Natural killer cell (primary cell): ENCODE data around the gene NPAS3. TPM values are rescaled to one million over a fixed set of nuclear protein-coding genes. Genes with fewer than 3 reads are reported as not detected.

Experiments used
- ATAC-seq, 3 donors: fragments of 150-1000 bp in 2 of 3; fragments of 200-7000 bp in 1 of 3; cut with Tn5 transposase; 1 replicate in 1 of 3; 2 replicates in 2 of 3; pipeline ENCODE4 v1.10.0; 2021; ENCODE audit warnings: mild to moderate bottlenecking in 2 of 3, moderate library complexity in 2 of 3
- DNase-seq, 2 donors: peaks; one replicate each; pipeline versions ENCODE4 v3.0.0 to v3.0.0-alpha.2; 2013 to 2021; ENCODE audit warnings: mixed read lengths in 1 of 2
- H3K27ac ChIP-seq: one replicate; pipeline ENCODE4 v1.5.1; 2013; ENCODE audit warnings: mild to moderate bottlenecking, low read length
- H3K27me3 ChIP-seq: one replicate; pipeline ENCODE4 v1.6.1; 2013; ENCODE audit warnings: low read length; ENCODE audit not compliant: control insufficient read depth, insufficient read depth
- H3K36me3 ChIP-seq: one replicate; pipeline ENCODE4 v1.6.1; 2013; ENCODE audit warnings: low read length; ENCODE audit not compliant: control insufficient read depth, insufficient read depth
- H3K4me1 ChIP-seq: one replicate; pipeline ENCODE4 v1.6.1; 2013; ENCODE audit warnings: low read length; ENCODE audit not compliant: control insufficient read depth, insufficient read depth
- H3K4me3 ChIP-seq: one replicate; pipeline ENCODE4 v1.5.1; 2013; ENCODE audit warnings: low read length
- H3K9me3 ChIP-seq: one replicate; pipeline ENCODE4 v1.6.1; 2013; ENCODE audit warnings: low read length; ENCODE audit not compliant: control insufficient read depth, insufficient read depth
- H3K27ac Mint-ChIP-seq, 2 donors: one replicate each; pipeline ENCODE4 v1.8.0; 2022; ENCODE audit warnings: mild to moderate bottlenecking in 2 of 2, mixed read lengths in 2 of 2, moderate library complexity in 1 of 2
- H3K27me3 Mint-ChIP-seq, 2 donors: one replicate each; pipeline ENCODE4 v1.8.0; 2022; ENCODE audit warnings: low read depth in 2 of 2, mixed read lengths in 2 of 2
- H3K36me3 Mint-ChIP-seq: one replicate; pipeline ENCODE4 v1.8.0; 2022; ENCODE audit warnings: mixed read lengths
- H3K4me1 Mint-ChIP-seq, 2 donors: one replicate each; pipeline ENCODE4 v1.8.0; 2022; ENCODE audit warnings: mixed read lengths in 2 of 2
- H3K4me3 Mint-ChIP-seq: one replicate; pipeline ENCODE4 v1.8.0; 2022; ENCODE audit warnings: mild to moderate bottlenecking, moderate library complexity, mixed read lengths
- H3K9me3 Mint-ChIP-seq, 2 donors: one replicate each; pipeline ENCODE4 v1.8.0; 2022; ENCODE audit warnings: mixed read lengths in 2 of 2
- CTCF ChIP-seq: fragments of 200-600 bp; IDR thresholded peaks from one replicate; pipeline ENCODE4 v1.8.0; 2022; ENCODE audit warnings: antibody characterized with exemption
- WGBS: methylation state at CpG from one replicate; pipeline ENCODE4 v1.1.7; 2013; ENCODE audit warnings: missing lambda C conversion rate; ENCODE audit not compliant: insufficient coverage; 5-methylcytosine and 5-hydroxymethylcytosine counted together
- intact Hi-C: fragments of 100-400 bp; cut with micrococcal nuclease; formaldehyde crosslinking; loops from one replicate; pipeline ENCODE4 v1.14.2; 2022
- total RNA-seq, 4 donors: library from RNA; stranded (reverse); fragments of 120-200 nt in 1 of 4; gene quantifications; one replicate each; pipeline versions ENCODE4 v1.2.3 to v1.2.4, GENCODE V29; 2013 to 2022

Gene NPAS3
- total RNA-seq, 3 donors from 2014 or later (not counting 1 experiment from before 2014, with no cell fraction given): not detected

GRCh38 chr14:33369972-33370371 lies 431.3 kb downstream of the NPAS3 start:
- Mint-ChIP-seq H3K4me1 (no peaks in the 10 kb centered on the region), H3K36me3 (no peaks in the 10 kb centered on the region), H3K27me3 (no peaks in the 10 kb centered on the region), H3K4me3 (no peak overlapping the region), H3K9me3 (peaks cover 0 to 2% of the 10 kb centered on the region in 2 donors), H3K27ac (no peak overlapping the region)
- H3K9me3 ChIP-seq: peaks cover 2% of the 10 kb centered on the region
- ATAC-seq: no peak
- intact Hi-C loops: no loop called here
- TF ChIP-seq CTCF: no peak
- H3K36me3 ChIP-seq: no peaks in the 10 kb centered on the region
- no peak for DNase-seq
- no peak overlapping the region for H3K27ac ChIP-seq
- H3K4me3 ChIP-seq: no peak overlapping the region
- H3K4me1 ChIP-seq: no peaks in the 10 kb centered on the region
- no peaks in the 10 kb centered on the region for H3K27me3 ChIP-seq

GRCh38 chr14:33370426-33370825 lies 431.7 kb downstream of the NPAS3 start:
- Histone ChIP-seq H3K27me3 (no peaks in the 10 kb centered on the region), H3K4me3 (no peak overlapping the region), H3K36me3 (no peaks in the 10 kb centered on the region), H3K9me3 (peaks cover 2% of the 10 kb centered on the region), H3K4me1 (no peaks in the 10 kb centered on the region), H3K27ac (no peak overlapping the region)
- H3K27me3 Mint-ChIP-seq: no peaks in the 10 kb centered on the region
- no peak for TF ChIP-seq CTCF
- DNase-seq (no peak), ATAC-seq (no peak)
- no peaks in the 10 kb centered on the region for H3K36me3 Mint-ChIP-seq
- no peaks in the 10 kb centered on the region for H3K4me1 Mint-ChIP-seq
- intact Hi-C loops: no loop called here
- 29% methylated on average over 1 of the region's 1 CpG for WGBS
- no peak overlapping the region for H3K27ac Mint-ChIP-seq
- H3K4me3 Mint-ChIP-seq: no peak overlapping the region
- peaks cover 0 to 2% of the 10 kb centered on the region in 2 donors for H3K9me3 Mint-ChIP-seq

GRCh38 chr14:33375196-33375595 lies 436.5 kb downstream of the NPAS3 start:
- Histone ChIP-seq H3K27me3 (no peaks in the 10 kb centered on the region), H3K9me3 (no peaks in the 10 kb centered on the region), H3K4me3 (no peak overlapping the region), H3K4me1 (no peaks in the 10 kb centered on the region), H3K36me3 (no peaks in the 10 kb centered on the region), H3K27ac (no peak overlapping the region)
- ATAC-seq (no peak), DNase-seq (no peak)
- intact Hi-C loops: no loop called here
- peaks cover 0 to 2% of the 10 kb centered on the region in 2 donors for H3K9me3 Mint-ChIP-seq
- H3K36me3 Mint-ChIP-seq: no peaks in the 10 kb centered on the region
- no peak for TF ChIP-seq CTCF
- H3K4me1 Mint-ChIP-seq: no peaks in the 10 kb centered on the region
- no peak overlapping the region for H3K27ac Mint-ChIP-seq
- WGBS: no CpG with 5 or more reads among the region's 2 CpGs
- no peak overlapping the region for H3K4me3 Mint-ChIP-seq
- H3K27me3 Mint-ChIP-seq: no peaks in the 10 kb centered on the region

- H3K27me3 Mint-ChIP-seq: no peaks in the 10 kb centered on the region
- H3K27ac Mint-ChIP-seq: no peak overlapping the region
- no peaks in the 10 kb centered on the region for H3K9me3 ChIP-seq
- no peaks in the 10 kb centered on the region for H3K27me3 ChIP-seq
- H3K4me1 ChIP-seq: no peaks in the 10 kb centered on the region
- DNase-seq (no peak), ATAC-seq (no peak)
- no peak overlapping the region for H3K27ac ChIP-seq
- no peaks in the 10 kb centered on the region for H3K4me1 Mint-ChIP-seq
- WGBS: 95% methylated on average over 3 of the region's 4 CpGs
- no peaks in the 10 kb centered on the region for H3K36me3 ChIP-seq
- H3K4me3 ChIP-seq: no peak overlapping the region
- intact Hi-C loops: no loop called here
- H3K36me3 Mint-ChIP-seq: no peaks in the 10 kb centered on the region
- no peak overlapping the region for H3K4me3 Mint-ChIP-seq
- TF ChIP-seq CTCF: no peak
- H3K9me3 Mint-ChIP-seq: peaks cover 0 to 2% of the 10 kb centered on the region in 2 donors
Measured at GRCh38 chr14:33375786-33376185, 437.1 kb downstream of the NPAS3 start.
